Activated gamma-delta T cell treated with anti-CD3 and anti-CD28 coated beads, Interleukin-2, amount 50 U/mL, for 16 hours (primary cell): Measurements from ENCODE around the gene BMS1.
"Not testable (repeated sequence)": the region's sequence is repeated elsewhere in the genome, so short reads cannot be mapped to it uniquely, and the experiment has no call there.

Source experiments
- DNase-seq: peaks from one replicate; pipeline ENCODE4 v3.0.0-alpha.2; 2020; ENCODE audit warnings: low read depth

Gene BMS1

GRCh38 chr10:42785759-42786158 lies 3.2 kb downstream of the BMS1 start:
- DNase-seq, result no peak

GRCh38 chr10:42790835-42791234 lies 8.2 kb downstream of the BMS1 start:
- no peak for DNase-seq

- DNase-seq, result no peak
These were observed 13.1 kb downstream of the BMS1 start for GRCh38 chr10:42795701-42796100.

DNA sequence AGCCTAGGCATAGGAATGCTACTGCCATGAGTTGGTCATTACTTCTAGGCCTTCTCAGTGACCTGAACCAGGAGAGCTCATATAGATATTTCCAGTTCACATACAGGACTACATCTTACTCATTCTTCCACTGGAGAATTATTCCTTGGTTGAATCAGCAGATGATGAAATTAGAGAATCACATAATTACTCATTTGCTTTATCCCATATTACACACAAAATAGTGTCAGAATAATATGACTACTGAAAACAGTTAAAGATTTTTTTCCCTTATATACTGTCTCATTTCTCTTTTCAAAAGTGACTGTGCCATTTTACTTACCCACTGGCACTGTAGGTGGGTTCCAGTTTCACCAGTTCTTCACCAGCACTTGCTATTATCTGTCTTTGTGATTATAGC lies 18.5 kb downstream of the BMS1 start:
- no peak for DNase-seq

DNA sequence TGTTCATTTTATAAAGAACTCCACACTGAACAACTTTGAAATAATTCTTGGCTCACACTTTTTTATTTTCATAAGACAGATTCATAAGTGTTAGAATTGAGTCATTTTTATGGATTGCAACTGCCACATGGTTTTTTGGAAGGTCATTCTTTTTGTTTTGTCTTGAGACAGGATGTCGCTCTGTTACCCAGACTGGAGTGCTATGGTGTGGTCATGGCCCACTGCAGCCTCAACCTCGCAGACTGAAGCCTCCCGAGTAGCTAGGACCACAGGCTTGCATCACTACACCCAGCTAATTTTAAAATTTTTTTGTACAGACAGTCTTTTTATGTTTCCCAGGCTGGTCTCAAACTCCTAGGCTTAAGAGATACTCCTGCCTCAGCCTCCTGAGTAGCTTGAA lies 20.3 kb downstream of the BMS1 start:
- no peak for DNase-seq

DNA sequence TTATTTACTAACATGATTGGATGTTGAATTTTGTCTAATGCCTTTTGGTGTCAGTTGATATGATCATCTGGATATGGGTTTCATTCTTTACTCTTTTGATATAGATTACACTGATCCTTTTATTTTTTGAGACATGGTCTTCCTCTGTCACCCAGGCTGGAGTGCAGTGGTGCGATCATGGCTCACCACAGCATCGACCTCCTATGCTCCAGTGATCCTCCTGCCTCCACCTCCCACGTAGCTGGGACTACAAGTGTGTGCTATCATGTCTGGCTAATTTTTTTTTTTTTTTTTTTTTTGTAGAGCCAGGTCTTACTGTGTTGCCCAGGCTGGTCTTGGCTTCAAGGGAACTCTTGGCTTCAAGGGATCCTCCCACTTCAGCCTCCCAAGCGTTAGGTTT lies 27.1 kb downstream of the BMS1 start:
- DNase-seq, result no peak

DNA sequence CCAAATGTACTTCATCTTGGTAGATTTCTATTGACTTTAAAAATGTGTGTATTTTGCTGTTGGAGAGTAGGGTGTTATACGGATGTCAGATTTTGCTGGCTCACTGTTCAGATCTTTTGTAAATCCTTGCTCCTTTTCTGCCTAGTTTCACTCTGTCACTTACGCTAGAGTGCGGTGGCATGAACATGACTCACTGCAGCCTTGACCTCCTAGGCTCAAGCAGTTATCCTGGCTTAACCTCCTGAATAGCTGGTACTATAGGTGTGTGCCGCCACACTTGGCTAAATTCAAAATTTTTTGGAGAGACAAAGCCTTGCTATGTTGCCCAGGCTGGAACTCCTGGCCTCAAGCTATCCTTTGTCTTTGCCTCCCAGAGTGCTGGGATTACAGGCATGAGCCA lies 29.4 kb downstream of the BMS1 start:
- DNase-seq, result no peak

DNA sequence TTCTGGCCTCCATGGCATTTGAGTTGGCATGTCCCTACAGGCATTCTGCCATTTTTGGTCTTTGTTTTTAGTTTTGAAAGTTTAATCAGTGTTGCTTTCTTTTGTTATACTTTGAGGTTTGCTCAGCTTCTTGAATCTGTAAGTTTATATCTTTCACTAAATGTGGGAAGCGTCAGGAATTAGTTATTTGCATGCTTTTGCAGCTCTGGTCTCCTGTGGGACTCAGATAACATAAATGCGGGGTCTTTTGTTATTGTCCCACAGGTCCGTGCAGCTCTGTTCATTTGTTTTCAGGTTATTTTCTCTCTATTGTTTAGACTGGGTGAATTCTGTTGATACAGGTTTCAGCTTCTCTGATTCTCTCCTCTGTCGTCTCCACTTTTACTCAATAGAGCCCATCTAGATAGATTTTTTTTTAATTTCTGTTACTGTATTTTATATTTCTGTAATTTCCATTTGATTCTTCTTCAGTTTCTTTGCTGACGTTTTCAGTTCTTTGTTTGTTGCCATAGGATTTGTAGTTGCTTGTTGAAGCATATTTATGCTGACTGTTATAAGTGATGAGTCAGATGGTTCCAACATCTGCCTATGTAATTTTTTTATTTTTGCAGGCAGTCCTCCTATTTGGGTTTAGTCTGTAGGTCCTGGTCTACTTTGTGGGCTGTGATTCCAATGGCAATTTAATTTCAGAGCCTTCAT lies 31.5 kb downstream of the BMS1 start:
- DNase-seq, result not testable (repeated sequence)

DNA sequence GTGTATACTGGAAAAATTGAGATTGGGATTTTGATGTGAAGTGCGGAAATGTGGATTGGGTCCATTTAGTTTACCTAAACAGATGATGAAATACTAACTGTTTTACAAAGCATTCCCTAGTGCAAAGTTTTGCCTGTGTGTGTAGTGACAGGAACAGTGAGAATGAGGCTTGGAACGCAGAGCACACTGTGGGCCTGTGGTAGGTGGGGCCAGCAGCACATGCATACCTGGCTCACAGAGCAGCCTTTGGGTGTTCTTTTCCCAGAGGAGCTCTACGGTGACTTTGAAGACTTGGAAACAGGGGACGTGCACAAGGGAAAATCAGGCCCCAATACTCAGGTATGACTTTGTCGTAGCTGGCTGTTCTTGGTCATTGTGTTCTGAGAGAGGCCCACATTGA lies 33.7 kb downstream of the BMS1 start:
- DNase-seq, result not testable (repeated sequence)

DNA sequence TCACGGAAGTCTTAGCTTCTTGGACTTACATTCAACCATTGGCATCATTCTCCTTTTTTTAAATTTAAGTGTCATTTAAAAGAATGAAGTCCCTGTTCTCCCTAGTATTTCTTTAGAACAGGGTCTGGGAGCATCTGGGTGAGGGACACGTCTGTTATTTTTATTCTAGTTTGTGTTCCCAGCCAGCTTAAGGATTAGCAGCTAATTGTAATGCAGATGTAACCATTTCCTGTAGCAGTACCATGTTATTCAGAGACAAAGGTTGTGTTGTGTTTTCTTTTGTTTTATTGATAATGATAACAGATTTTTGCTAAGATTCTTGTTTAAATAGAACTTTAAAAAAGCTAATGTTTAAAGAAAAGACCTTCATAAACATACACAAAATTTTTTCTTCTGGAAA lies 34.3 kb downstream of the BMS1 start:
- no peak for DNase-seq

DNA sequence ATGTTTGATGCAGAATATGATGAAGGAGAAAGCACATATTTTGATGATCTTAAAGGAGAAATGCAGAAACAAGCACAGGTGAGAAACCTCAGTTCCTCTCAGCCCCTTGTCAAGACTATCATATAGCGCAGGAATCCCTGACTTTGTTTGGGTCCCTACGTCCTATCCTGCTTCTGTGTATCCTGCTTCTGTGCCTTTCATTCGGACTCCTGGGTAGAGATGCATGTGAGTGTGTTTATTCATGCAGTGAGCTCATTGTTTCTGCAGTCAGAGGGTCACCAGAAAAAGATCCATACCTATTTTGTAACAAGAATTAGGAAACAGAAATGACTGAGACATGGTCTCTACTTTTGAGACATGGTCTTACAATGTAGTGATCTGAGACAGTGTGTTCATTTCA lies 34.8 kb downstream of the BMS1 start:
- DNase-seq, result not testable (repeated sequence)

GRCh38 chr10:42826759-42827158 lies 44.2 kb downstream of the BMS1 start:
- not testable (repeated sequence) for DNase-seq

DNA sequence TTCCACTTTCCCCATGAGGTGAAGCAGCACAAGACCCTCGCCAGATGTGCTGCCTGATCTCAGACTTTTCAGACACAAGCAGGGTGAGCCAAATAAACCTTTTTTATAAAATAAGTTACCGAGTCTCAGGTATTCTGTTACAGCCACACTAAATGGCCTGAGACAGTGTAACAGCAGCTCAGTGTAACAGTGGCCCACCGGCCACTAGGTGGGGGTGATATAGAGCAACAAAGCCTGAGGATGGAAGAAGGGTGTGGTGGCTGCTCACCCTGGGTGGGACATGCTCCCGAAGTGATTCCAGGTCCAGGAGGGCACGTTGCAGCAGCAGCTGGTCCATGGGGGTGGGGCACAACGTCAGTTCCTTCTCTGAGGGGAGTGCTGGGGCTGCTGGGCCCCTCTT lies 44.6 kb downstream of the BMS1 start:
- DNase-seq, result no peak

- DNase-seq, result not testable (repeated sequence)
These were observed 45.8 kb downstream of the BMS1 start for GRCh38 chr10:42828391-42828790.

- DNase-seq, result no peak
These were observed 47.6 kb downstream of the BMS1 start for GRCh38 chr10:42830237-42830636.

DNA sequence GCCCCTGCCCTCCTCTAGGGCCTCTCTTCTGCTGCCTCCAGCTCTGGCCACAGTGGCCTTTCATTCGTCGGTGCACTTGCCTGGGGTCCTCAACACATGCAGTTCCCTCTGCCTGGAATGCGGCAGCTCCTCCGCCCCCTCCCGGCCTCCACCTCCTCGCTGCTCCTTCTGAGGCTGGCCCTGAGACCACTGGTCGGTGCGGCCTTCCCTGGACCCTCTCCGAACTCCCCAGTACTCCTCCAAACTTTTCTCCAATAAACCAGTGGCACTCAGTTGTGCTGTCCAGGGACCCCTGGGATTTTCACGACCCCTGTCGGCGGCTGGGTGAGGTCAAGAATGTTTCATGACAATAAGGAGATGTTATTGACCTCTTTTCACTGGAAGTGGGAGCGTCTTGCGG lies 53.5 kb downstream of the BMS1 start:
- no peak for DNase-seq

DNA sequence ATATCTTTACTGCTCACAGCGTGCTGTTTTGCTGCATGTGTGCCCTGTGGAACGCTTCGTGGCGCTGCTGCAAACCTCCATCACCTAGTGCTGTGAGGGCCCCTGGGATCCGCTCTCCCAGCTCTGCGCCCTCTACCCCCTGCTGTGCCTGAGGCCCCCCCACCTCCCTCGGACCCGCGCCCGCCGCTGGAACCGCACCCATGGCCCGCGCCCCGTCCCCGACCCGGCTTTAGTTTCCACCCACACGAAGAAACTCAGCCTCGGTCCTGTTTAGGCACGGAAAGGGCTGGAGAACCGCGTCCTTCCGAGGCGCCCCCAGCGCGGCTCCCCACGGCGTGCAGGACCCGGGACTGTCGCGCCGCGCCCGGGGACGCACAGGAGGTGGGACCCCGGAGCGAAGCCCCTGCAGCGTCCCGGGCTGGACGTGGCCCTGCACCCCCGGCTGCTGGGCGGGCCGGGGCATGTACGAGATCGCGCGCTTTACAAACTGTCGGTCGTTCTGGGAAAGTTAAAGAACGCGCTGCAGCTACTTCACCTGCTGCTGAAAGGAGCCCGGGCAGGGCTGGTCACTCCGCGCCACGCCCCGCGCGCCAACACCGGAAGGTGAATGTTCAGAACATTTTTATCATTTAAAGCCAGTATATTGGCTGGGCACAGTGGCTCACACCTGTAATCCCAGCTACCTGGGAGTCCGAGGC lies 54.3 kb downstream of the BMS1 start:
- no peak for DNase-seq

GRCh38 chr10:42844810-42845209 lies 62.2 kb downstream of the BMS1 start:
- DNase-seq, result not testable (repeated sequence)

DNA sequence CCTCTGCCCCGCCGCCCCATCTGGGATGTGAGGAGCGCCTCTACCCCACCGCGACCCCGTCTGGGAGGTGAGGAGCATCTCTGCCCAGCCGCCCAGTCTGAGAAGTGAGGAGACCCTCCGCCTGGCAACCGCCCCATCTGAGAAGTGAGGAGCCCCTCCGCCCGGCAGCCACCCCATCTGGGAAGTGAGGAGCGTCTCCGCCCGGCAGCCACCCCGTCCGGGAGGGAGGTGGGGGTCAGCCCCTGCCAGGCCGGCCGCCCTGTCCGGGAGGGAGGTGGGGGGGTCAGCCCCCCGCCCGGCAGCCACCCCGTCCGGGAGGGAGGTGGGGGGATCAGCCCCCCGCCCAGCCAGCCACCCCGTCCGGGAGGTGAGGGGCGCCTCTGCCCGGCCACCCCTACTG lies 64.7 kb downstream of the BMS1 start:
- not testable (repeated sequence) for DNase-seq

GRCh38 chr10:42850931-42851330 lies 68.3 kb downstream of the BMS1 start:
- no peak for DNase-seq

DNA sequence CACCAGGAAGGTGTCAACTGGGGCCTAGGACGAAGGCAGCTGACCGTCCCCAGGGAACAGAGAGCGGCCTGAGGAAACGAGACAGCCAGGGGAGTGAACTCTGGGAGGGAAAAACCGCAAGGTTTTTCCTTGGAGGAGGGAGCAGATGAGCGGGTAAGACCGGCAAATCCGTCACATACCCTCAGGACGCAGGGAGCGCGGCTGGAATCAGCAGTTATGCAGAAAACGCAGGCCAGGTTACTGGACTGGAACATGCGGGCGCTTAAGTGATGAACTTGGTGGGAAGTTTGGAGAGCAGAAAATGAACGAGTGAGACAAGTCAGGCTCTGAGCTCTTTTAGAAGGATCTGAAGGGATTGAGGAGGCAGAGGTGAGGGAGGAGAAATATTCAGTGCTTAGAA lies 76.7 kb downstream of the BMS1 start:
- DNase-seq, result no peak

- DNase-seq, result not testable (repeated sequence)
These were observed 77.4 kb downstream of the BMS1 start for GRCh38 chr10:42860016-42860415.

DNA sequence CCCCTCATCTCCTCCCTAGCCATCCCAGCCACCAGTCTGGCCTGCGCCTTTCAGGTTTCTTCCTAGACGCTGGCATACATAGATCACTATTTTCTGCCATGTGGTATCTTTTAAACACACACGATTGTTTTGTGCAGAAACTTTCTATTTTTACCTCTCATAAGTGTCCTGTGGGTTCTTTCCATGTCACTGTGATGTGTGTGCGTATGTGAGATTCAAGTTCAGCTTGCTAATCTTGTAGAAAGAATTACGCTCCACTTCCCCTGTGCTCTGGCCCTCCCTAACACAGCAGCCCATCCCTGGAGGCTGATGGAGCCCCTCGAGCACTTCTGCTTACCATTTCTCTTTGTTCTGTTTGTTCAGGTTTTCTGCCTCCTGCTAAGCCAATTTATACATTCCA lies 80.2 kb downstream of the BMS1 start:
- DNase-seq, result not testable (repeated sequence)

- DNase-seq, result no peak
These were observed 82.0 kb downstream of the BMS1 start for GRCh38 chr10:42864575-42864974.
